Naive B cell (primary cell): ENCODE data around the gene TSPAN10. TPM values are rescaled to one million over a fixed set of nuclear protein-coding genes. Genes with fewer than 3 reads are reported as not detected.

Source experiments
- ATAC-seq, 2 donors: fragments of 150-1000 bp; cut with Tn5 transposase; 2 replicates each; pipeline ENCODE4 v1.10.0; 2021; ENCODE audit warnings: low read depth in 2 of 2, mild to moderate bottlenecking in 2 of 2, moderate library complexity in 2 of 2
- DNase-seq: peaks from one replicate; pipeline ENCODE4 v3.0.0; 2022
- H3K27ac Mint-ChIP-seq, 6 donors: one replicate each; pipeline ENCODE4 v1.8.0; 2020 to 2022; ENCODE audit warnings: mild to moderate bottlenecking in 6 of 6, mixed read lengths in 6 of 6, moderate library complexity in 5 of 6, inconsistent platforms in 2 of 6
- H3K27me3 Mint-ChIP-seq, 3 donors: one replicate each; pipeline ENCODE4 v1.8.0; 2021 to 2022; ENCODE audit warnings: mixed read lengths in 3 of 3, mild to moderate bottlenecking in 1 of 3
- H3K36me3 Mint-ChIP-seq, 2 donors: one replicate each; pipeline ENCODE4 v1.8.0; 2020 to 2022; ENCODE audit warnings: mixed read lengths in 2 of 2, inconsistent platforms in 1 of 2, mild to moderate bottlenecking in 1 of 2
- H3K4me1 Mint-ChIP-seq, 3 donors: one replicate each; pipeline ENCODE4 v1.8.0; 2020 to 2022; ENCODE audit warnings: mixed read lengths in 3 of 3, inconsistent platforms in 1 of 3, mild to moderate bottlenecking in 1 of 3, moderate library complexity in 1 of 3
- H3K4me3 Mint-ChIP-seq, 8 donors: one replicate each; pipeline ENCODE4 v1.8.0; 2020 to 2022; ENCODE audit warnings: mild to moderate bottlenecking in 8 of 8, mixed read lengths in 8 of 8, moderate library complexity in 8 of 8, inconsistent platforms in 2 of 8
- H3K9me3 Mint-ChIP-seq, 7 donors: one replicate each; pipeline ENCODE4 v1.8.0; 2020 to 2022; ENCODE audit warnings: mixed read lengths in 7 of 7, mild to moderate bottlenecking in 5 of 7, inconsistent platforms in 2 of 7, moderate library complexity in 1 of 7
- polyA plus RNA-seq, 6 donors: library from polyadenylated mRNA; unstranded; fragments of 300-500 nt; fragmentation: Illumina TruSeq; gene quantifications; one replicate each; pipeline ENCODE4 v1.2.3, GENCODE V29; 2021; ENCODE audit warnings: low read depth in 6 of 6

TSPAN10 gene
- polyA plus RNA-seq, 6 donors from 2014 or later, result 0.34 to 0.92 (median 0.86) TPM; not detected in 1

DNA sequence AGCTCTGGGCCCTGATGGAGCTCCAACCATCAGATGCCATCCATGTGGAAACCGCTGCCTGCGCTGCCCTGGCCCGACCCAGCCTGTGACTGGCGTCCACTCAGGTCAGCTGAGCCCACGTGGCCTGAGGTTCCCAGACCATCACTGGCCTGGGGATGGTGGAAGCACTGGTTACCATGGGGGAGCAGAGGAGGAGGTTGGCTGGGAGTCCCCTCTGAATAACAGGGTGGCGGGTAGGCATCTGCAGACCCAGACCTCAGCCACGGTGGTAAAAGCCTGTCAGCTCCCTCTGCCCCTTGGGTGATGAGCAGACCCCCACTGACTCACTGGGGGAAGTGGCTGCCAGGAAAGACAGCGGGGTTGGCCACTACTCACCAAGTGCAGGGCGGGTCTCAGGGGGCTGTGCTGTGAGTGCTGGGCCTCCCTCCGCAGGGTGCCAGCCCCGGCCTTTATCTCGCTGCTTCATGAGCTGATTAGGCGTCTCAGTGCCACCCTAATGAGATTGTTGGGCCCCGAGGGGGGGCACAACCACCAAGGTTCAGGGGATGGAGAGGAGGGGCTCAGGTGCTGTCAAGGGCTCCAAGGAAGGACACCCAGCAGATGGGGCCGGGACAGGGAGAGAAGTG is 19.2 kb downstream of the TSPAN10 start, which contains the start of gene PDE6G:
Gene PDE6G (minus strand): TSS at position 425 of the 626 bp plus-strand sequence. CDS start 3,237 bp downstream, outside the sequence.
- Mint-ChIP-seq H3K27me3 (peaks cover 0 to 13% (median 8%) of the 10 kb centered on the region in 3 donors), H3K36me3 (no peaks in the 10 kb centered on the region), H3K9me3 (no peaks in the 10 kb centered on the region), H3K27ac (peak within 1 kb of the TSS in 1 of 6 donors; percentile 20), H3K4me3 (peak within 1 kb of the TSS in 1 of 8 donors; percentile 41), H3K4me1 (peaks cover 11 to 21% (median 13%) of the 10 kb centered on the region in 3 donors)
- DNase-seq (no peak), ATAC-seq (no peak)

DNA sequence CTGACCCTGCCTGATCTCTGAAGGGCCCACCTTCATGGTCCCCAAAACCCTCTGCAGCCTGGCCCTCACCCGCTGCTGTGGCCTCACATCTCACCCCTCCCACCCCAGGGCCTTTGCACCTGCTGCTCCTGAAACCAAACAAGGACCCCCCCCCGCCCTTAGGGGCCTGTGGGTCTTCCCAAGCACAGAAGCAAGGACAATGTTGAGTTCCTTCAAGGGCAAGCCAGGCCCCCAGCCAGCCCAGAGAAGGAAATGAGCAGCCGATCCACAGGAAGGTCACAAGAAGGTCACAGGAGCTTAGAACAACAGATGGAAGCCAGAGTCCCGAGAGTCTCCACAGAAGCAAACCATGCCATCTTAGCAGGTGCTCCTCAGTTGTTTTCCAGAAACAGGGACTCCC is 19.8 kb downstream of the TSPAN10 start:
- H3K27me3 Mint-ChIP-seq, result peaks cover 0 to 9% (median 3%) of the 10 kb centered on the region in 3 donors
- H3K9me3 Mint-ChIP-seq, result no peaks in the 10 kb centered on the region
- no peak overlapping the region for H3K27ac Mint-ChIP-seq
- ATAC-seq, result no peak
- DNase-seq, result no peak
- peaks cover 10 to 18% (median 13%) of the 10 kb centered on the region in 3 donors for H3K4me1 Mint-ChIP-seq
- H3K36me3 Mint-ChIP-seq, result no peaks in the 10 kb centered on the region
- H3K4me3 Mint-ChIP-seq, result peak overlapping the region in 1 of 8 donors; percentile 41

DNA sequence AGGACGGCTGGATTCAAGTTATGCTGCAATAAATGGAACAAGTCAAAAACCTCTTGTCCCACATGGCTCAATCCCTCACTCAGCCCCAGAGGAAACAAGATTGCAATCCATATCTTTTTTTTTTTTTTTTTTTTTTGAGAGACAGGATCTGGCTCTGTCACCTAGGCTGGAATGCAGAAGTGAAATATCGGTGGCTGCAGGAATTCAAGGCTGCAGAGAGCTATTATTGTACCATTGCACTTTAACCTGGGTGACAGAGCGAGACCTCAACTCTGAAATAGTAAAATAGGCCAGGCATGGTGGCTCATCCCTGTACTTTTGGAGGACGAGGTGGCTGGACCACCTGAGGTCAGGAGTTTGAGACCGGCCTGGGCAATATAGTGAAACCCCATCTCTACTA is 22.0 kb downstream of the TSPAN10 start:
- Mint-ChIP-seq H3K4me3 (no peak overlapping the region), H3K4me1 (peaks cover 0 to 3% (median 3%) of the 10 kb centered on the region in 3 donors), H3K27me3 (no peaks in the 10 kb centered on the region), H3K27ac (no peak overlapping the region), H3K36me3 (no peaks in the 10 kb centered on the region), H3K9me3 (no peaks in the 10 kb centered on the region)
- DNase-seq (no peak), ATAC-seq (no peak)

DNA sequence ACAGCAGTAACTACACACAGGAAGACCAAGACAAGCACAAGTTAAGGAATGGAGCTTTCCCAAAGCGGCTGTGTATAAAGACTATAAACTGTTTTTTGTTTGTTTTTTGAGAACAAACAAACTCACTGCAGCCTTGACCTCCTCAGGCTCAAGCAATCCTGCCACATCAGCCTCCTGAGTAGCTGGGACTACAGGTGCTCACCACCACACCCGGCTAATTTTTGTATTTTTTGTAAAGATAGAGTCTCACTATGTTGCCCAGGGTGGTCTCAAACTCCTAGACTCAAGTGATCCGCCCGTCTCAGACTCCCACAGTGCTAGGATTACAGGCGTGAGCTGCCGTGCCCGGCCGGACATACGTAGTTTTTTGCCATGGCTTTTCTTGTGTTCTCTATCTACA is 23.4 kb downstream of the TSPAN10 start:
- no peak overlapping the region for H3K27ac Mint-ChIP-seq
- no peaks in the 10 kb centered on the region for H3K36me3 Mint-ChIP-seq
- no peaks in the 10 kb centered on the region for H3K27me3 Mint-ChIP-seq
- DNase-seq (no peak), ATAC-seq (no peak)
- H3K4me1 Mint-ChIP-seq, result peaks cover 0 to 5% (median under 1%) of the 10 kb centered on the region in 3 donors
- no peaks in the 10 kb centered on the region for H3K9me3 Mint-ChIP-seq
- H3K4me3 Mint-ChIP-seq, result no peak overlapping the region

DNA sequence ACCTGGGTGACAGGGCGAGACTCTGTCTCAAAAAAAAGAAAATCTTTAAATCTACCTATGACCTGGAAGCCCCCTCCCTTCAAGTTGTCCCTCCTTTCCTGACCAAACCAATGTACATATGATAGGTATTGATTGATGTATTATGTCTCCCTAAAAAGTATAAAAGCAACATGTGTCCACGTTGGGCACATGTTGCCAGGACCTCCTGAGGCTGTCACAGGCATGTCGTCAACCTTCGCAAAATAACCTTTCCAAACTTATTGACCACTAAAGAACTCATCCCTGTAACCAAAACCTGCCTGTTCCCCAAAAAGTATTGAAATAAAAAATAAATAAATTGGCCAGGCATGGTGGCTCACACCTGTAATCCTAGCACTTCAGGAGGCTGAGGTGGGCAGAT is 25.0 kb downstream of the TSPAN10 start:
- ATAC-seq (no peak), DNase-seq (no peak)
- Mint-ChIP-seq H3K27ac (no peak overlapping the region), H3K27me3 (no peaks in the 10 kb centered on the region), H3K36me3 (no peaks in the 10 kb centered on the region), H3K4me3 (peak overlapping the region in 1 of 8 donors; percentile 36), H3K4me1 (peaks cover 10 to 15% (median 12%) of the 10 kb centered on the region in 3 donors), H3K9me3 (no peaks in the 10 kb centered on the region)

DNA sequence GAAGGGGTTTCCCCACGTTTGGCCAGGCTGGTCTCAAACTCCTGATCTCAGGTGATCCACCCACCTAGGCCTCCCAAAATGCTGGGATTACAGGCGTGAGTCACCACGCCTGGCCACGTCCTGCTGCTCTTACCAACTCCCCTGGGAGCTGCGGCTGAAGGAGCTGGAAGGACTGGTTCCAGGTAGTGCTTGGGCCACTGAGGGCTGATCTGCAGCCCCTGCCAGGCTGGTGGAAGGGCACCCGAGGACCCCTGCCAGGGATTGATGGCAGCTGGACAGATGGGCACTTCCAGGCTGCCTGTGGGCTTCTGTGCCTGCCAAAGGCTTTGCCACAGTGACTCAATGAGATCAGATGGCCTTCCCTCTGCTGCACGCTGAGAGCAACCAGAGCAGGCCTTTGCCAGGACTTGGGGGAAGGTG is 27.1 kb downstream of the TSPAN10 start:
- Mint-ChIP-seq H3K36me3 (no peaks in the 10 kb centered on the region), H3K27ac (peak overlapping the region in 2 of 6 donors; percentile 20 to 65), H3K9me3 (no peaks in the 10 kb centered on the region), H3K4me1 (peaks cover 20 to 35% (median 26%) of the 10 kb centered on the region in 3 donors), H3K4me3 (peak overlapping the region in 2 of 8 donors; percentile 12 to 73), H3K27me3 (no peaks in the 10 kb centered on the region)
- no peak for ATAC-seq
- DNase-seq, result no peak

DNA sequence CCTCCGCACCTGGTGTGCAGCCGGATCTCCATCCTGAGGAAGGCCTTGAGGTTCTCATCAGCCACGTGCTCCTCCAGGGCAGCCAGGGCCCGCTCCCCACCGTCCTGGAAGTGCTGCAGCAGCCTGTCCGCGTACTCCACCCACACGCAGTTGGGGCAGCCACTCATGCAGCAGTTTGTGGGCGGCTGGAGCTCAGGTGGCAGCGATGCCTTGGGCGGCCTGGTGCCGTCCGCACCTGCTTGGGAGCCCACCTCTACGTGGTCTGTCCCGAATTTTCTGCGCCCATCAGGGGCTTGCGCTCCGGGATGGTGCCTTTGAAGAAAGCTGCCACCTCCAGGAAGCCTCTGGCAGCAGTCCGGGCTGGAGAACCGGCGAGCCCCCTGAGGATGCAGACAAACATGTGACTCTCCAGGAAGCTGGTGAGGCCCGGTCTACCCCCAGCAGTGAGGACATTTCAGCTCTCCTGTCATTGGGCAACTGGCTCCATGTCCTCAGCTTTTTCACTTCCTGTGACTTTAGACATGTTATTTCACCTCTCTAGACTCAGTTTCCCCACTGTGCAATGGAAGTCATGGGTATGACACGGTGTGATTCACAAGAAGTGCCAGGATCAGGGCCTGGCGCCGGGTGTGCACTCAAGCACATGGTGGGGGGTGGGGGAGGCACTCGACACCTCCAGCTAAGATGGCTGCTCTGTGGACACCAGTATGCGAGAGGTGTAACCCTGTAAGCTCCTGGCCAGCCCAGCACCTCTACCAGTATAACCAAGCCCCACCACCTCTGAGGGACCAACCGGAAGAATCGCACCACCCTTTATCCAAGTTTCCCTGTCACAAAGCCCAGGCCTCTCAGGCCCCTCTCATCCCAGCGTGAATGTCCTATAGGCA is 28.5 kb downstream of the TSPAN10 start:
- Mint-ChIP-seq H3K4me3 (peak overlapping the region; percentile 92 to 98 (median 96)), H3K27me3 (no peaks in the 10 kb centered on the region), H3K27ac (peak overlapping the region in 4 of 6 donors; percentile 85 to 98 (median 94)), H3K36me3 (no peaks in the 10 kb centered on the region), H3K9me3 (no peaks in the 10 kb centered on the region), H3K4me1 (peaks cover 20 to 39% (median 26%) of the 10 kb centered on the region in 3 donors)
- ATAC-seq, result no peak
- no peak for DNase-seq

DNA sequence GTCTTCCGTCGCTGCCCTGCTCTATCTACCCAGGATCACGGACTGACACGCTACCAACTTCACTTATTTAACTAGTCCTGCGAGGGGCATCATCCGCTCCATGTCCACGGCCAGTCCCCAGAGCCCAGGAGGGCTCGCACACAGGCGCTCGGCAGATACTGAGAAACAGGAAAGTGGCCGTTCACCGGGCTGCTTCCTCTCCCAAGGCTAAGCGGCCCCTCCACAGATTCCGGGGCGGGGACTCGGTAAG is 29.0 kb downstream of the TSPAN10 start:
- ATAC-seq (no peak), DNase-seq (no peak)
- Mint-ChIP-seq H3K4me1 (peaks cover 20 to 39% (median 26%) of the 10 kb centered on the region in 3 donors), H3K27me3 (no peaks in the 10 kb centered on the region), H3K36me3 (no peaks in the 10 kb centered on the region), H3K9me3 (no peaks in the 10 kb centered on the region), H3K27ac (peak overlapping the region in 4 of 6 donors; percentile 85 to 98 (median 94)), H3K4me3 (peak overlapping the region; percentile 92 to 98 (median 96))

DNA sequence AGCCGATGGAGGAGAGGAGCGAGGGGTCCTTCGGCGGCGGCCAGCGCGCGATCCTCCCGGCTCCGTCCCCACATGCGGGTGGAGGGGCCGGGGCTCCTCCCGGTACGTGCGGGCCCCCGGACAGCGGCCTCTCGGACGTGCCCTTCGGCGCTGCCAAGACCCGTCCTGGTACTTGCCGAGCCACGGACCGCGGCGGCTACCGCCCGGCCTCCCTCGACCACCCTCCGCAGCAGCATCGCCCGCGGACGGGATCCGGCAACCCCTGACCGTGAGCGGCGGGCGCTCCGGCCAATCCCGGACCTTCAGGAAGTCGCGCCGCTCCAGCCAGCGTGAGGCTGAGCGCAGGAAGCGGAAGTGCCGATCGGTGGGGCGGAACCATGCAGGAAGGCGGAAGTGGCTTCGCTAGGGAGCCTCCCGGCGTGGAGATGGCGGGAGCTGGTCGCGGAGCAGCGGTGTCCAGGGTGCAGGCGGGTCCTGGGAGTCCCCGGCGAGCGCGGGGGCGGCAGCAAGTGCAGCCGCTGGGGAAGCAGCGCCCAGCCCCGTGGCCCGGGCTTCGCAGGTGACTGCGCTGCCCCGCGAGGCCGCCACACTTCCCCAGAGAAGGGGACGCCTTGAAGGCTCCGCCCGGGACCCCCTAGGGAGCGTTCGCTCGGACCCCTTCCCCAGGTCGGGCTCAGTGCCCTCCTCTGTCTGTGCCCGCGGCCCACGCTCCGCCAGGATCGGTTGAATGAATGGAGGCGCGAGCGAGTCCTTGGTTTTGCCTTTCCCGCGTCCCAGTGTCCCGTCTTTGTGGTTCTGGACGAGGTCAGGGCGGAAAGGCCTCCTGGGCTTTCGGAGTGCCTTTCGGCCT is 29.6 kb downstream of the TSPAN10 start, which contains the start of the genes CCDC137 and OXLD1:
Gene CCDC137 (plus strand): TSS at position 396 of the 850 bp plus-strand sequence. CDS start 30 bp downstream, at position 426.
Gene OXLD1 (minus strand): TSS at position 264 of the 850 bp plus-strand sequence. CDS start 28 bp downstream, at position 236.
- Mint-ChIP-seq H3K4me3 (peak within 1 kb of the TSS; percentile 92 to 98 (median 96)), H3K4me1 (peaks cover 20 to 39% (median 26%) of the 10 kb centered on the region in 3 donors), H3K9me3 (no peaks in the 10 kb centered on the region), H3K27me3 (no peaks in the 10 kb centered on the region), H3K27ac (peak within 1 kb of the TSS; percentile 92 to 98 (median 94)), H3K36me3 (no peaks in the 10 kb centered on the region)
- DNase-seq (peak; percentile 90), ATAC-seq (peak; percentile 98)

DNA sequence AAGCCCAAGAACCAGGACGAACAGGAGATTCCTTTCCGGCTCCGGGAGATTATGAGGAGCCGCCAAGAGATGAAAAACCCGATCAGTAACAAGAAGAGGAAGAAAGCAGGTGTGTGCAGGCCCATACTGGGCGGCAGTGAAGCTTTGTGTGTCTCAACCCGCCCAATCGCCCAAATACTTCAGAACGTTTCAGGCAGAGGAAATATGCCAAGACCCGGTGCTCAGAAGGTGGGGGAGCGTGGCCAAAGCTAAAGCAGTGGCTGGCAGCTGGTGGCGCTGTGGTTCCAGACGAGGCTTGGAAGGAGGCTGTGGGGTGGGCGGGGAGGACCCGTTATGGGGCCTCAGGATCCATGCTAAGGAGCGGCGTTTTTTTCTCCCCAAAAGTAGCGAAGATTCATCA is 30.8 kb downstream of the TSPAN10 start:
- Mint-ChIP-seq H3K4me3 (peak overlapping the region; percentile 54 to 98 (median 93)), H3K9me3 (no peaks in the 10 kb centered on the region), H3K27me3 (no peaks in the 10 kb centered on the region), H3K36me3 (peaks cover 0 to 7% of the 10 kb centered on the region in 2 donors), H3K27ac (peak overlapping the region; percentile 44 to 89 (median 78)), H3K4me1 (peaks cover 20 to 39% (median 26%) of the 10 kb centered on the region in 3 donors)
- ATAC-seq (no peak), DNase-seq (no peak)

DNA sequence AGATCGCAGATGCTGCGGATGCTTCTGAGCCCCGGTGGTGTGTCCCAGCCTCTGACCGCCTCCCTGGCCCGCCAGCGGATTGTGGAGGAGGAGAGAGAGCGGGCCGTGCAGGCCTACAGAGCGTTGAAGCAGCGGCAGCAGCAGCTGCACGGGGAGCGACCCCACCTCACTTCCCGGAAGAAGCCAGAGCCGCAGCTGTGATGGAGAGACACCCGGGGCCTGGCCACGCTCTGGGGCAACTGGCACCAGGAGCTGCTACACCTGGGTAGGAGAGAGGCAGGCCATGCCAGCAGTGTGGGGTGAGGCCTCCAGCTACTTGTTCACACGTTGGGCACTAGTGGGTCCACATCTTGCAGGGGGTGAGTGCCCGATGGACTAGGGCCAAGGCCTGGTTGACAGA is 35.5 kb downstream of the TSPAN10 start:
- H3K4me3 Mint-ChIP-seq, result no peak overlapping the region

DNA sequence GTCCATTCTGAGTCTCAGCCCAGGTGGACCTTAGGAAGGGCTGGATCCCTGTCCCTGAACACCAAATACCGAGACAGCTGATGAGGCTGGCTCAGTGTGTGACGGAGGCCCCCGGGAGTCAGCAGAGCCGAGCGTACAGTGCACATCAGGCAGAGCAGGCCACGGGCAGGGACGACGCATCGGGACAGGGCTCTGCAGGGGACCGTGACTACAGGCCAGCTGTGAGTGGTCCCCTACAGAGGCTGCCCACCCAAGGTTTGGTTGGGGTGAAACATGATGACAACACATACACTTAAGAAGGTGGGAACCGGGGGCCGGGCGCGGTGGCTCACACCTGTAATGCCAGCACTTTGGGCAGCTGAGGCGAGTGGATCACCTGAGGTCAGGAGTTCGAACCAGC is 36.0 kb downstream of the TSPAN10 start:
- no peak overlapping the region for H3K27ac Mint-ChIP-seq
- H3K27me3 Mint-ChIP-seq, result no peaks in the 10 kb centered on the region
- DNase-seq (no peak), ATAC-seq (no peak)
- no peak overlapping the region for H3K4me3 Mint-ChIP-seq
- H3K4me1 Mint-ChIP-seq, result peaks cover 11 to 29% (median 14%) of the 10 kb centered on the region in 3 donors
- H3K36me3 Mint-ChIP-seq, result peaks cover 0 to 7% of the 10 kb centered on the region in 2 donors
- no peaks in the 10 kb centered on the region for H3K9me3 Mint-ChIP-seq

More for the DNA sequence above, 35.5 kb downstream of the TSPAN10 start:
- ATAC-seq (no peak), DNase-seq (no peak)
- Mint-ChIP-seq H3K27ac (no peak overlapping the region), H3K4me1 (peaks cover 16 to 31% (median 19%) of the 10 kb centered on the region in 3 donors), H3K9me3 (no peaks in the 10 kb centered on the region), H3K27me3 (no peaks in the 10 kb centered on the region), H3K36me3 (peaks cover 0 to 7% of the 10 kb centered on the region in 2 donors)
